HG02870 (cell line): Measurements from ENCODE around the gene RCC2.
"Not testable (repeated sequence)": the region's sequence is repeated elsewhere in the genome, so short reads cannot be mapped to it uniquely, and the experiment has no call there.

Source experiments
- ATAC-seq: cut with Tn5 transposase; IDR thresholded peaks from one replicate; pipeline ENCODE4 v1.9.1; 2021; ENCODE audit warnings: mild to moderate bottlenecking, moderate library complexity; ENCODE audit not compliant: unreplicated experiment

Gene RCC2

DNA sequence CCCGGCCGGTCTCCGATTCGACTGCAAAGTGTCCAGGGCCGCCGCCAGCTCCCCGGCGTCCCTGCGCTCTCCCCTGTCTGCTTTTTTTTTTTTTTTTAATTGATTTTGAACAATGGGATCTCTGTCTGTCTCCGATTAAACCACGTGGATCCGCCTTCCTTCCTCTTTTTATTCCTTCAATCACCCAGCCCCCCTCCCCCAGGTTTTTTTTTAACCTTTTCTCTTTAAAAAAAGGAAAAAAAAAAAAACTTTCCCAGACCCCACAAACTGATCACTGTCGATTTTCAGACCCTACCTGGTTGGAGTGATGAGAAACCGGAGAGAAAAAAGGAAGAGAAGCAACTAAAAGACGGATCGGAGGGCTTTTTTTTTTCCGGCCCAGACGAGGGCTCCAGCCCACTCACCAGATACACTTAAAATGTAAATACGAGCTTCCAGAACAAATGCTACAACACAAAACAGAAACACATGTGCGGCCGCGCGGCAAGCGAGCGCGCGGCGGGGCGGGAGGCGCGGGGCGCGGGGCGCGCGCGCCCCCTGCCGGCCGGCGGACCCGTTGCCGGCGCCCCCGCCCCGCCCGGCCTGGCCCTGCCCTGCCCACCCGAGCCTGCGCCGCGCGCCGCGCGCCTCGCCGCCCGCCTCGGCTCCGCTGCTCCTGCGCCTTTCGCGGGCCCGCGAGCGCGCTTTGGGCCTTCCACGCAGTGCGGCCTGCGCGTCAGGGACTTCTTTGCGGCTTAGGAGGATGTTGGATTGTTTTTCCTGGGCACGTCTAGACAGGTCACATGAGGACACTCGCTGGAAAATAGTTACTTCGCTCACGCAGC, at the start of gene RCC2:
Gene RCC2 (minus strand): TSS at position 428 of the 824 bp plus-strand sequence. CDS start 1,163 bp downstream, outside the sequence.
- ATAC-seq, result no peak

DNA sequence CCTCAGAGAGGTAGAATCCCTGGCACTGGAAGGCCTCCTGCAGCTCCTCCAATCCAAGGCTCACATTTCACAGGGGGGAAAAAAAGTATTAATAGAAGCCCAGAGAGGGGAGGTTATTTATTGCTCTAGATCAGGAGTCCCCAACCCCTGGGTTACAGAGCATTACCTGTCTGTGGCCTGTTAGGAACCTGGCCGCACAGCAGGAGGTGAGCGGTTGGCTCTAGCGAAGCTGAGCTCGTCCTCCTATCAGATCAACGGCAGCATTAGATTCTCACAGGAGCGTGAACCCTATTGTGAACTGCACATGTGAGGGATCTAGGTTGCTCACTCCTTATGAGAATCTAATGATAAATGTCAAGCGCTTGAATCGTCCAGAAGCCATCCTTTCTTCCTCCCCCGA, 46.8 kb upstream of the RCC2 start:
- no peak for ATAC-seq

DNA sequence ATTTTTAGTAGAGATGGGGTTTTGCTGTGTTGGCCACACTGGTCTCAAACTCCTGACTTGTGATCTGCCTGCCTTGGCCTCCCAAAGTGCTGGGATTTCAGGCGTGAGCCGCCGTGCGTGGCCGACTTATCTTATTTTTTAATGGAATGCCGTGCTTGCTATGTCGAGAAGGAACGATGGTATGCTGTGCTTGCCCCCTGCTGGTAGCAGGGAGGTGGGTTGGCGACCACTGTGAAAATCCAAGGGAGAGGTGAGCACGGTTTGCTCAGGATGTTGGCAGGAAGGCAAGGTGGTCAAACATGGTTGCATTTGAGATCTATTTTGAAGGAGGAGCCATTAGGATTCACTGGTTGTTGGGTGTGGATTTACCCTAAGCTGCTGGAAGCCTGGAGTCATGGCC, 45.8 kb upstream of the RCC2 start:
- no peak for ATAC-seq

DNA sequence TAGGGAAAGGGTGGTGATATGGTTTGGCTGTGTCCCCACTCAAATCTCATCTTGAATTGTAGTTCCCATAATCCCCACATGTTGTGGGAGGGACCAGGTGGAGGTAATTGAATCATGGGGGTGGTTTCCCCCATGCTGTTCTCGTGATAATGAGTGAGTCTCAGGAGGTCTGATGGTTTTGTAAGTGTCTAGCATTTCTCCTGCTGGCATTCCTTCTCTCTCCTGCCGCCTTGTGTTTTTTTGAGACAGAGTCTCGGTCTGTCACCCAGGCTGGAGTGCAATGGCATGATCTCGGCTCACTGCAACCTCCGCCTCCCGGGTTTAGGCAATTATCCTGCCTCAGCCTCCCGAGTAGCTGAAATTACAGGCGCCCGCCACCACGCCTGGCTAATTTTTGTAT, 42.5 kb upstream of the RCC2 start:
- ATAC-seq, result not testable (repeated sequence)

DNA sequence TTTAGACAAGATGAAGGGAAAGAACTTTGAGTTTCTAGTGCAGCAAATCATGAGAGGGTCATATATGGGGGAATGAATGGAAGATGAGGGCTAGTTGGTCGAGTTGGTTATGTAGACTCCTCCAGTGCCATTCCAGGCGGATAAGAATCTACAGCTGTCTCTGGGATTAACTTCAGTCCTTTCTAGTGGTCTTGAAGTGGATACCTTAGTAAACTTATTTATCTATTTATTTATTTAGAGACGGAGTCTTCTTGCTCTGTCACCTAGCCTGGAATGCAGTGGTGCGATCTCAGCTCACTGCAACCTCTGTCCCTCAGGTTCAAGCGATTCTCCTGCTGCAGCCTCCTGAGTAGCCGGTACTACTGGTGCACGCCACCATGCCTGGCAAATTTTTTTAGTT, 41.4 kb upstream of the RCC2 start:
- no peak for ATAC-seq

DNA sequence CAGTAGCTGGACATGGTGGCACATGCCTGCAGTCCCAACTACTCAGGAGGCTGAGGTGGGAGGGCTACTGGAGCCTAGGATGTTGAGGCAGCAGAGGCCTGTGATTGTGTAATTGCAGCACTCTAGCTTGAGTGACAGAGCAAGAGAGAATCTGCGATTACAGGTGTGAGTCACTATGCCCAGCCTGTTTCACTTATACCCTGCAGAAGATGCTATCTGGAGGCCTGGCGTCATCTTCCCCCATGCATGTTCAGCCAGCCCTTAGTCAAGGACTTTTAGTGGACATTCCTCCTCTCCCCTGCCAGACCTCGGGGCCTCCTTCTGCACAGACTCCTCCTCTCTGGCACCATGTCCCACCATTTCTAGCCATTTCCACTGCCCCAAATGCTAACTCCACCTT, 36.3 kb upstream of the RCC2 start:
- ATAC-seq, result no peak

DNA sequence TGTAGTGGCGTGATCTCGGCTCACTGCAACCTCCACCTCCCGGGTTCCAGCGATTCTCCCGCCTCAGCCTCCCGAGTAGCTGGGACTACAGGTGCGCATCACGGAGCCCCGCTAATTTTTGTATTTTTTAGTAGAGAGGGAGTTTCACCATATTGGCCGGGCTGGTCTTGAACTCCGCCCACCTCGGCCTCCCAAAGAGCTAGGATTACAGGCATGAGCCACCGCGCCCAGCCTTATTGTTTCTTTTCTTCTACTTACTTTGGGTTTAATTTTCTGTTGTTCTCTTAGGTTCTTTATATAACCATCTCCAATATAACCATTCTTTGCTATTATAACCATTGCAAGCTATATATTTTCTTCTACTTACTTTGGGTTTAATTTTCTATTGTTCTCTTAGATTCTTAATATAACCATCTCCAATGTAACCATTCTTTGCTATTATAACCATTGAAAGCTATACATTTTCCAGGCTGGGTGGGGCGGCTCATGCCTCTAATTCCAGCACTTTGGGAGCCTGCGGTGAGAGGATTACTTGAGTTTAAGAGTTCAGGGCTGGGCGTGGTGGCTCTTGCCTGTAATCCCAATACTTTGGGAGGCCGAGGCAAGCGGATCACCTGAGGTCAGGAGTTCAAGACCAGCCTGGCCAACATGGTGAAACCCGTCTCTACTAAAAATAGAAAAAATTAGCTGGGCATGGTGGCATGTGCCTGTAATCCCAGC, 35.5 kb upstream of the RCC2 start:
- ATAC-seq, result not testable (repeated sequence)

DNA sequence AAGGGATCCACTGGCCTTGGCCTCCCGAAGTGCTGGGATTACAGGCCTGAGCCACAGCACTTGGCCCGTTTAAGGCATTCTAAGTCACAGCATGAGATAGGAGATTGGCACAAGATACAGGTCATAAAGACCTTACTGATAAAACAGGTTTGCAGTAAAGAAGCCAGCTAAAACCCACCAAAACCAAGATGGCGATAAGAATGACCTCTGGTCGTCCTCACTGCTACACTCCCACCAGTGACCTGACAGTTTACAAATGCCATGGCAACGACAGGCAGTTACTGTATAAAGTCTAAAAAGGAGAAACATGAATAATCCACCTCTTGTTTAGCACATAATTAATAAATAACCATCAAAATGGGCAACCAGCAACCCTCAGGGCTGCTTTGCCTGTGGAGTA, 33.3 kb upstream of the RCC2 start:
- ATAC-seq, result no peak

DNA sequence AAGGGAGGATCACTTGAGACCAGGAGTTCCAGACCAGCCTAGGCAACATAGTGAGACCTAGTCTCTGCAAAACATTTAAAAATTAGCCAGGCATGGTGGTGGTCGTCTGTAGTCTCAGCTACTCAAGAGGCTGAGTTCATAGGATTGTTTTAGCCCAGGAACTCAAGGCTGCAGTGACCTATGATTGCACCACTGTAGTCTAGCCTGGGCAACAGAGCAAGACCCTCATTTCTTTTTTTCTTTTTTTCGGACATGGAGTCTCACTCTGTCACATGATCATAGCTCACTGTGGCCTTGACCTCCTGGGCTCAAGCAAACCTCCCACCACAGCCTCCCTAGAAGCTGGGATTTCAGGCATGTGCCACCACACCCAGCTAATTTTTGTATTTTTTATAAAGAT, 31.9 kb upstream of the RCC2 start:
- no peak for ATAC-seq

DNA sequence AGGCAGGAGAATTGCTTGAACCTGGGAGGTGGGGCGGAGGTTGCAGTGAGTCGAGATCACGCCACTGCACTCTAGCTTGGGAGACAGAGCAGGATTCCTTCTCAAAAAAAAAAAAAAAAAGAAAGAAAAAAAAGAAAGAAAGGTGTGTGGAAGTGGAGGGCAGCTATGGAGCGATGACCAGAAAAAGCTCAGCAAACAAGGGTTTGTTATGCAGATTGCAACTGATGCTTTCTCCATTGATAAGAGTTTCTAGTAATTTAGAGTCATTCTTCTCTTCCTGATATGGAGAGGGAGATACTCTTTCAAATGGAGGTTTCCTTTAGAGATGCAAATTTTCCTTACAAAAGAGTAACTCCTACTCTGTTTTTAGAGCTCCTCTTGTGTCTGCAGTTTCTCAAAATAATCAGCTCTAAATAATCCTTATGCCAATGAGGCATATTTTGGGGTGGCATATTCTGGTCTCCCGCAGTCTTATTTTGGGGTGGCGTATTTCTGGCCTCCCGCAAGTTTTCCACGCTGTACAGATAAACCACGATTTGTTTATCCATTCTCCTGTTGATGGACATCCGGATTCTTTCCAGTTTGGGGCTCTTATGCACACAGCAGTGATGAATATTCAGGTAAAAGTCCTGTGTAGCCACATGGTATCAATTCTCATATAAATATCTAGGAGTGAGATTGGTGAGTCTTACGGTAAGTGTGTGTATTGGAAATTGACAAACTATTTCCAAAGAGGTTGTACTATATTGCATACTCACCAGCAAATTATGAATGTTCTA, 30.7 kb upstream of the RCC2 start:
- no peak for ATAC-seq

DNA sequence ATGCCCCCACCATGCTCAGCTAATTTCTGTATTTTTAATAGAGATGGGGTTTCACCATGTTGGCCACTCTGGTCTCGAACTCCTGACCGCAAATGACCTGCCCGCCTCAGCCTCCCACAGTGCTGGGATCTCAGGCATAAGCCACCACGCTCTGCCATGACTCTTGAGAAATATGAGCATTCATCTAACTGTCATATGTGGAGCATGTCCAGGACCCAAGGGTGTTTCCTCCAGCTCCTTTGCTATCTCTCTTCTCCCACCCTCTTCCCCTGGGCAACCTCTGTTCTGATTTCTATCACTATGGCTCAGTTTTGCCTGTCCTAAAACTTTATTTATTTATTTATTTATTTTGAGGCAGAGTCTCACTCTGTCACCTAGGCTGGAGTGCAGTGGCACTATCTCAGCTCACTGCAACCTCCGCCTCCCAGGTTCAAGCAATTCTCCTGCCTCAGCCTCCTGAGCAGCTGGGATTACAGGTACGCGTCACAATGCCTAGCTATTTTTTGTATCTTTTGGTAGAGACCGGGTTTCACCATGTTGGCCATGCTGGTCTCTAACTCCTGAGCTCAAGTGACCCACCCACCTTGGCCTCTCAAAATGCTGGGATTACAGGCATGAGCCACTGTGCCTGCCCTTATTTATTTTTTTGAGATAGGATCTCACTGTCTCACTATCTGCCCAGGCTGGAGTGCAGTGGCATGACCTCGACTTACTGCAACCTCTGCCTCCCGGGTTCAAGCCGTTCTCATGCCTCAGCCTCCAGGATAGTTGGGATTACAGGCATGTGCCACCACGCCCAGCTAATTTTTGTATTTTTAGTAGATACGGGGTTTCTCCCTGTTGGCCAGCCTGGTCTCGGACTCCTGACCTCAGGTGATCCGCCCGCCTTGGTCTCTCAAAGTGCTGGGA, 29.1 kb upstream of the RCC2 start:
- ATAC-seq, result not testable (repeated sequence)

DNA sequence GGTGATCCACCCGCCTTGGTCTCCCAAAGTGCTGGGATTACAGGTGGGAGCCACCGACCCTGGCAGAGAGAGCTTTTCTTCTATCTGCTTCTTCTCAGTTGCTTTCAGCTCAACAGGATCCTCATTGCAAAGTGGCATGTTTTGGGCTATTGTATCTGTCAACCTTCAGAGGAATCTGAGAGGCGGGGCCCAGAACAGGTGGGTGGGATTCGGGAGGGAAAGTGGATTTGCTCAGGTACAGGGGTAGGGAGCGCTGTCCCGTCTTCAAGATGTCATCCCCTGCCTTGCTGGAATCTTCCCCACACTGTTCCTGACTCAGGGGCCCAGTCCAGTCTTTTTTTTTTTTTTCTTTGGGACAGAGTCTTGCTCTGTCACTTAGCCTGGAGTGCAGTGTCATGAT, 26.9 kb upstream of the RCC2 start:
- no peak for ATAC-seq

DNA sequence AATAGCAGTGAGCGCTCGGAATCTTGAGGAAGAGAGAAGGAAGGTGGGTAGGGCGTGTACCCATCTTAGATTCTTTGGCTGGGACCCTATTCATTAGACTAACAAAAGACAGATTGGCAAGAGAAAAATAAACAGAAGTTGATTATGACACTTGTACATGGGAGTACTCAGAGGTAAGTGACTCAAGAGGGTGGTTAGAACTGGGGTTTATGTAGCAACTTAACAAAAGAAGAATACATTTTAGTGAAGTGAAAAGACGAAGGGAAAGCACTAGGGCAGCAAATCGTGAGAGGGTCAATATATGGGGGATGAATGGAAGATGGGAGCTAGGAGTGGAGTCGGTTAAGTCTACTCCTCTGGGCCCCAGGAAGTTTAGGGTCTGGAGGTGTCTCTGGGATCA, 25.8 kb upstream of the RCC2 start:
- no peak for ATAC-seq

DNA sequence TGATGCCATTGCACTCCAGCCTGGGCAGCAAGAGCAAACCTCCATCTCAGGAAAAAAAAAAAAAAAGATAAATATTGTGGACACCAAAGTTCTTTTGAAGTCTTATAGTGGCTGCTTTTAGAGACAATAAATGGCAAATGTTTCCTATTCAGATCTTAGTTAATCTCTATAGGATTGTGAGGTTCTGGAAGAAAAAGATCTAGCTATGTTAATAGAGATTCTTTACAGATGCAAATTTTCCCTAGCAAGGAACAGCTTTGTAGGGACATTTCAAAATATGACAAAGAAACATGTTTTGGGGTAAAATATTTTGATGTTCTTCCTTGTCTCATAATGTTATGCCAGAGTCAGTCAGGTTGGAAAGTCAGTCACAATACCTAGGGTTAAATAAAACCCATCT, 24.5 kb upstream of the RCC2 start:
- ATAC-seq, result no peak

DNA sequence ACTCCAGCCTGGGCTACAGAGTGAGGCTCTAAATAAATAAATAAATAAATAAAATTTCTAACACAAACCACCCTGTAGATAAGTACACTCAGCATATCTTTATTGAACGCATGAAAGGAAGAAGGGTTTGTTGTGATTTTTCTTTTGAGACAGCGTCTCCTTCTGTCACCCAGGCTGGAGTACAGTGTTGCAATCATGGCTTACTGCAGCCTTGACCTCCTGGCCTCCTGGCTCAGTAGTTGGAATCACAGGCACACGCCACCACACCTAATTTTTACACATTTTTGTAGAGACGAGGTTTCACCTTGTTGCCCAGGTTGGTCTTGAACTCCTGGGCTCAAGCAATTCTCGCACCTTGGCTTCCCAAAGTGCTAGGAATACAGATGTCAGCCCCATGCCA, 23.2 kb upstream of the RCC2 start:
- no peak for ATAC-seq

DNA sequence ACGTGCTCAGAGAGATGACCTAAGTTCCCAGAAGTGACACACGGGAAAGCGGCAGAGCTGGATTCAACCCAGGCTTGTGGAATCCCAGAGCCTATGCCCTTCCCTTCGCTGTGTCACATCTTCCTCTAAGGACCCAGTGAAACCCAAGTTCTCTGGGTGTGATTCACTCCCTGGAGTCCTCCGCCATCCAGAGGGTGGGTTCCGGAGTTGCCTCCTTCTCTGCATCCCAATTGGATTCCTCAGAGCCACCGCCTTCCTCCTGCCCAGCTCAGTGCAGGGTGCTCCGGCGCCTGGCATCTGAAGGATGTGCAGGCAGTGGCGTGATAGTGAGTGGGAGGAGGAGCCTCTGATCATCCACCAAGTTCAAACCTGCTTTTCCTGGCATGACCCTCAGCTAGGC, 20.7 kb upstream of the RCC2 start:
- ATAC-seq, result no peak

DNA sequence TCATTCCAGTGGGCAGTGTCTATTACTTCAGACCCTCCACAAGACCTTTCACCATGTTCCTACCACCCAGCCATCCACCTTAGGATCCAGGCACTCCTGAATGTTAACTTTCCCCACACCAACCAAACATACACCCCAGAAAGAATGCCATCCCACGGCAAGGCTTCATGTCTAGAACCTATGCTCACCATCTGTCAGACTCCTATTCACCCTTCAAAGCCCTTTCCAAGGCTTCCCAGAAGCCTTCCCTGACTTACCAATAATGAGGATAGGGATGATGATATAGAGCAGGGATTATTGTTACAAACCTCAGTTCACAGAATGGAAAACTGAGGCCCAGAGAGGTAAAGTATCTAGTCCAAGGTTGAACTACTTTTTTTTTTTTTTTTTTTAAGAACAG, 19.3 kb upstream of the RCC2 start:
- ATAC-seq, result no peak

DNA sequence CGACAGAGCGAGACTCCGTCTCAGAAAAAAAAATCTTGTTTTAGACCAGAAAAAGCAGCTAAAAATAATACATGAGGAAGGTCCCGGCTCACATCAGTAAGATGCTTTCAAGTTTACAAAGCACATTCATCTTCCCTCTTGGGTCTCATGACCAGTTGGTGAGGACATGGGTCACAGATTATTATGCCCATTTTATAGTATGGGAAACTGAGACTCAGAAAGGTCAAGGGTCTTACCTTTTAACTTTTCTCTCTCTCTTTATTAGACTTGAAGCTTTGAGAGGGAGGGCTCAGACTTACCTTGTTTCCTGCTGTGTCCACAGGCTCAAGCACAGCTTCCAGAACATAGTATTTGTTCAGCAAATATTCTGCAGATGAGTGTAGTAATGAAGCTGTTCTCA, 13.2 kb upstream of the RCC2 start:
- ATAC-seq, result no peak

DNA sequence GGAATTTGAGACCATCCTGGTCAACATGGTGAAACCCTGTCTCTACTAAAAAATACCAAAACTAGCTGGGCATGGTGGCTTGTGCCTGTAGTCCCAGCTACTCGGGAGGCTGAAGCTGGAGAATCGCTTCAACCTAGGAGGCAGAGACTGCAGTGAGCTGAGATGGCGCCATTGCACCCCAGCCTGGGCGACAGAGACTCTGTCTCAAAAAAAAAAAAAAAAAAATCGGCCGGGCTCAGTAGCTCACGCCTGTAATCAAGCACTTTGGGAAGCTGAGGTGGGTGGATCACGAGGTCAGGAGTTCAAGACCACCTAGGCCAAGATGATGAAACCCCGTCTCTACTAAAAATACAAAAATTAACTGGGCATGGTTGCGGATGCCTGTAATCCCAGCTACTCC, 12.7 kb upstream of the RCC2 start:
- ATAC-seq, result not testable (repeated sequence)

DNA sequence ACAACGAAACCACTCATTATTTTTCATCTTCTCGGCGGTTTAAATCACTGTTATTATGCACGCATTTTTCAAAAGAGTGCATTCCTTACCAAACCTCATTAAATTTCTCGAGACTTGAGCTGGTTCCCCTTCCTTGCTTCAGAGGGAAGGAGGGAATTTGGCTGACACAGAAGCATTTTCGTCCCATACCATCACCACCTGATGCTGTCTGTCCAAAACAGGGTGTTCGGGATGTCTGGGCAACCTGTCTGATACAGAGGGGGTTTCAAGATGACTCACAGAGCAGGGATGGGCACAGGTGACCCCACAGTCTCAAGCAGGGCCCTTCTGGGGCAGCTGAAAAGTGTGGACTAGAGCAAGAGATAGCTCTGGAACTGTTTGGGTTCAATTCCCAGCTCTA, 12.3 kb upstream of the RCC2 start:
- no peak for ATAC-seq
